Coronary artery (tissue), 2 donors: ENCODE results near the gene ERGIC1.

Source experiments
- DNase-seq: peaks from one replicate; pipeline ENCODE4 v3.0.0-alpha.2; 2017; ENCODE audit warnings: low spot score
- H3K27ac ChIP-seq, 2 donors: fragments of 200-600 bp; sonication (generic); one replicate each; pipeline ENCODE4 v1.5.1; 2016 to 2019
- H3K4me3 ChIP-seq: fragments of 200-600 bp; sonication (generic); 2 replicates; pipeline ENCODE4 v1.5.1; 2016; ENCODE audit warnings: mild to moderate bottlenecking, moderate library complexity
- TF ChIP-seq, protein P1 (sequence below): fragments of 200-600 bp; sonication (generic); IDR thresholded peaks from one replicate; pipeline ENCODE4 v1.5.1; 2019; ENCODE audit warnings: antibody characterized with exemption

Gene ERGIC1

DNA sequence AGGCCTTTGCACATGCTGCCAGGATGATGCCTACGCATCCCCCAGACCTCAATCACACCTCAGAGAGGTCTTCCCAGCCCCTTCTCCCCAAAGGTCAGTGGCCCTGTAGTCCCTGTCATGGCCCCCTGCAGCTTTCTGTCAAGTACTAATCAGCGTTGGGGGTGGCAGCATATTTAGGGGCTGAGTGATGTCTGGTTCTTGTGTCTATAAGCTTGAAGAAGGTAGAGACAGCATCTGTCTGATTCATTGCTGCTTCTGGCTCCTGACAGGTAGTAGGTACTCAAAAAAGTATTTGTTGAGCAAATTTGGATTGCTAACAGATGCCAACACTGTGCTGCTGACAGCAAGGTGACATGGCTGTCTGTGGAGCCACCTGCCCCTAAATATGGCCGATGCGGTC is 73.6 kb downstream of the ERGIC1 start:
- no peak for DNase-seq
- H3K4me3 ChIP-seq = no peak overlapping the region
- peak overlapping the region; percentile 94 to 95 for H3K27ac ChIP-seq
- TF ChIP-seq, protein P1, sequence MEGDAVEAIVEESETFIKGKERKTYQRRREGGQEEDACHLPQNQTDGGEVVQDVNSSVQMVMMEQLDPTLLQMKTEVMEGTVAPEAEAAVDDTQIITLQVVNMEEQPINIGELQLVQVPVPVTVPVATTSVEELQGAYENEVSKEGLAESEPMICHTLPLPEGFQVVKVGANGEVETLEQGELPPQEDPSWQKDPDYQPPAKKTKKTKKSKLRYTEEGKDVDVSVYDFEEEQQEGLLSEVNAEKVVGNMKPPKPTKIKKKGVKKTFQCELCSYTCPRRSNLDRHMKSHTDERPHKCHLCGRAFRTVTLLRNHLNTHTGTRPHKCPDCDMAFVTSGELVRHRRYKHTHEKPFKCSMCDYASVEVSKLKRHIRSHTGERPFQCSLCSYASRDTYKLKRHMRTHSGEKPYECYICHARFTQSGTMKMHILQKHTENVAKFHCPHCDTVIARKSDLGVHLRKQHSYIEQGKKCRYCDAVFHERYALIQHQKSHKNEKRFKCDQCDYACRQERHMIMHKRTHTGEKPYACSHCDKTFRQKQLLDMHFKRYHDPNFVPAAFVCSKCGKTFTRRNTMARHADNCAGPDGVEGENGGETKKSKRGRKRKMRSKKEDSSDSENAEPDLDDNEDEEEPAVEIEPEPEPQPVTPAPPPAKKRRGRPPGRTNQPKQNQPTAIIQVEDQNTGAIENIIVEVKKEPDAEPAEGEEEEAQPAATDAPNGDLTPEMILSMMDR = no peak

DNA sequence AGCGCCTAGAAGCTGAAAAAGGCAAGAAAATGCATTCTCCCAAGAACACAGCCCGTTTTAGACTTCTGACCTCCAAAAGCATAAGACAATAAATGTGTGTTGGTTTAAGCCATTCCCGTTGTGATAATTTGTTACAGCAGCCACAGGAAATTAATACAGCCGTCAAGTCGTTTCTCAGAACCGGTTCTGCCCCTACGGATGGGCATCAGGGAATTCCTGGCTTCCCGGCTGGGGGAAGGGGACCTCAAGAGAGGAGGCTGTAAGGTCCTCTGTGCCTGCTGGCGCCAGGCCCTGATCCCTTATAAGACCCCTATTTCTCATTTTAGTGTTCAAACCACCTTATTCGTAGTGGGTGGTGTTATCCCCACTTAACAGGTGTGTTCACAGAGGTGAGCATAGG is 74.6 kb downstream of the ERGIC1 start:
- Histone ChIP-seq H3K27ac (peak overlapping the region; percentile 29 to 94), H3K4me3 (no peak overlapping the region)
- DNase-seq = no peak
- TF ChIP-seq, protein P1 = no peak

DNA sequence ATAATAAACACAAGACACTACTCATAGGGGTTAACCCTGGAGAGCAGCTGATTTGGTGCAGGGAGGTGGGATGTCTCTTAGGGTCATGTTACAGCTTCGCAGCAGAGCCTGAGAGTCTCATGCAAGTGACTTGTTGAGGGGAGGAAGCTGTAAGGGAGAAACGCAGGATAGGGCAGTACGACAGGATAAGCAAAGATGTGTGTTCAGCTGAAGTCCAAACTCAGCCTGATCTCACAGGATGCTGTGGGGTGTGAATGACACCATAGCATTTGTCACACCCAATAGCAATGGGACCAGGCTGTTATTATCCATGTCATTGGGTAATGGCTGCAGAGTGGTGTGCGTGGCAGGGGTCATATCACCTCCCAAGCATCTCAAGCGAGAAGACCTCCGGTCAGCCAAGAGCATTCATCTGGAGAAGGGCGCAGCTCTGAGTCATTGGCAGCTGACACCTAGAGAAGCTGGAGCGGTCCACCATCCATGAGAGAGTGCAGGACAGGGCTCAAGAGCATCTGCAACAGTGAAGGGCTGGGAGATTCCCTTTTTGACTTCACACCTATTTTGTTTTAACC is 76.0 kb downstream of the ERGIC1 start:
- TF ChIP-seq, protein P1 = no peak
- DNase-seq = no peak
- peak overlapping the region; percentile 64 to 79 for H3K27ac ChIP-seq
- no peak overlapping the region for H3K4me3 ChIP-seq

DNA sequence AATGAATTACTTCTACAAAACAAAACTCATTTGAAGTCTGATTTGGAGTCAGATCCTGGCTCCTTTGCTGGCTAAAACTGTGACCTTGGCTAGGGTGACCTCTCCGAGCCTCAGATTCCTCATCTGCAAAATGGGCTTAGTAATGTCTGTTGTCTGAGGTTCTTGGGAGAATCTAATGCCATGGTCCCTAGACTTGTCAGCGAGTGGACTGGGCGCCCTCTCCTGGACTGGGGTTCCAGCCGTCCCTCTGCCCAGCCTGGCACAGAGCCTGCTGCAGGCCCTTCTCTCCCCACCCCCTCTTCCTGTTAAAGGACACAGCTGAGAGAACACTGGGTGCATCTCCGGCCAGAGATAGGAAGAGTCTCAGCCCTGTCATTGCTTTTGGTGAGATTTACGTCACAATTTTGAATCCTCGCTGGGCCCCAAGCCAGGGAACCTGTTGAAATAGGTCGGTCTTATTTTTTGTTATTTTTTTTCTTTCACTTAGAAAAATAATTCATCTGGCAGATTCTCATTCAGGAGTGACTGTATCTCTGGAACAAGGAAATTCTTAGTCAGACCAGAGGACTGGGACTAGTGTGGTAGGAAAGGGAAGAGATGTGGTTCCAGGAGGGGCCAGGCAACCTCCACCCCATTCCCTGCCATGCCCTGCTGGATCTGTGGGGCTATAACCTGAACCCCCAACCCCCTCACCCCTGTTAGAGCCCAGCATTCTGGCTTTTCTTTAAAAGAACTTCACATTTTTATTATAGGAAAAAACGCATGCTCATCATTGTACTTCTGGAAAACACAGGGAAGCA is 77.0 kb downstream of the ERGIC1 start:
- TF ChIP-seq, protein P1 = no peak
- Histone ChIP-seq H3K4me3 (no peak overlapping the region), H3K27ac (peak overlapping the region; percentile 79 to 87)
- peak; percentile 91 for DNase-seq

DNA sequence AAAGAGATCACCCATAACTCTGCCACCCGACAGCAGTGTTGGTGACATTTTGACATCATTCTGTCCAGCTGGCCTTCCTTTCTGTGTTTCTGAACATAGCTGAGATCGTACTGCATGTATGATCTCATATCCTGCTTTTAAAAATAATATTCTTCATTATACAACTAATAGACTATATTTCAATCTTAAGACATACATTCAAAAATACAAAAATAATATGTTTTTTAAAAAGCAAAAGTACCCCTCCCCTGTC is 77.5 kb downstream of the ERGIC1 start:
- H3K27ac ChIP-seq = peak overlapping the region; percentile 79 to 87
- DNase-seq = no peak
- no peak overlapping the region for H3K4me3 ChIP-seq
- TF ChIP-seq, protein P1 = no peak

DNA sequence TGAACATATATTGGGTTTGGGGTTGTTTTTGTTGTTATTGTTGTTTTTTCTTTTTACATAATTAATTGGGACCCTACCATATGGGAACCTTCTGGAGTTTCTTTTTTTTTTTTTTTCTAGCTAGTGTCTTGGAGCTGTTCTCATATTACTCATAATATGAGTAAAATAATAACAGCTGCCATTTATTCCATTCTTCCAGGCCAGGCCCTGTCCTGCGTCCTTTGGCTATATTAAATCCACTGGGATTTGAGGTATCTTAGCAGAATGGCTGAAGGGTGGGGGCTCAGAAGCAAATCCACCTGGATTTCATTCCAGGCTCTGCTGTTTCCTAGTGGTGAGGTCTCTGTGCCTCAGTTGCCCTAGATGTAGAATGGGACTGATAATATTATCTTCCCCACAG is 77.9 kb downstream of the ERGIC1 start:
- peak overlapping the region; percentile 79 to 87 for H3K27ac ChIP-seq
- TF ChIP-seq, protein P1 = no peak
- no peak overlapping the region for H3K4me3 ChIP-seq
- DNase-seq = no peak

DNA sequence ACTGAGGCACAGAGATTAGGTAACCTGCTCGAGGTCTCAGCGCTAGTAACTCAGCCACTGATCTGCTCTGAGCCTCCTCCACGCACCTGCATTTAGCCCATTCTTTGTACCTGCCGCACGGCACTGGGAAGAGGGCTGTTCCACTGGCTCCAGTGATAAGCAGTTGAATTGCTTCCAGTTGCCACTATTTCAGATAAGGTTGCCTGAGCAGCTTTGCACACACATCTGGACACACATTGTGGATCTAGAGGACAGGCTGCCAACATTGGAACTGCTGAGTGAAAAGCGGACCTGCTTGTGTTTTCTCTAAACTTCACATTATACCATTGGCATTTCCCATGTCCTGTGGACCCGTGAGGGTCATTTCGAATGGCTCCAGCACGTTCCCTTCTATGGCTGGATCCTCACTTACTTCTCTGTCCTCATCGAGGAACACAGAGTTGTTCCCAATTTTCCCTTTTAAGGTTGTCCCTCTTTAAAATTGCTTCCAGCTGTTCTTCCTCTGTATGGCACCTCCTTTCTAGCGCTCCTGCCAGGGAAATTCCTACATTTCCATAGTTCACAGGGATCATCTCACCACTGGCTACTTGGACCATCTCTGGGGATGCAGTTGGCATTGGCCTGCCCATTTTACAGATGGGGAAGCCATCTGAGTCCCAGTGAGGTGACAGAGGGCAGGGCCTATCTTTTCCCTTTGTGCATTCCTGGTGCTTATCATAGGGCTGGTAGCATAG is 79.2 kb downstream of the ERGIC1 start:
- DNase-seq = no peak
- Histone ChIP-seq H3K4me3 (no peak overlapping the region), H3K27ac (peak overlapping the region; percentile 79 to 82)
- TF ChIP-seq, protein P1 = no peak
